A673 (cell line): ENCODE results near the gene SLC25A45. TPM values are rescaled to one million over a fixed set of nuclear protein-coding genes. Genes with fewer than 3 reads are reported as not detected.

Source experiments
- BruUV-seq: library from RNA; stranded (reverse); fragments of 400-500 nt; replicated peaks from 2 replicates; lab custom pipeline; 2021; lab: Mats Ljungman, UMichigan
- CTCF ChIA-PET: fragments of 300-600 bp; sonication (Branson Sonifier 250); formaldehyde crosslinking; loops from one replicate; lab custom pipeline; 2022; ENCODE audit warnings: antibody characterized with exemption; lab: Charles Lee
- POLR2A ChIA-PET: fragments of 300-600 bp; sonication (Branson Sonifier 250); formaldehyde crosslinking; loops from one replicate; lab custom pipeline; 2022; ENCODE audit warnings: antibody characterized with exemption; ENCODE audit not compliant: low non-redundant PET; lab: Charles Lee
- DNase-seq: peaks from one replicate; pipeline ENCODE4 v3.0.0-alpha.2; 2015; ENCODE audit warnings: low spot score
- H3K27ac ChIP-seq: fragments of 200-600 bp; sonication (generic); 2 replicates; pipeline ENCODE4 v1.5.1; 2016; ENCODE audit warnings: mixed run types, low read depth, mild to moderate bottlenecking, mixed read lengths, antibody characterized with exemption, low read length; ENCODE audit not compliant: poor library complexity, severe bottlenecking
- H3K27me3 ChIP-seq: fragments of 200-600 bp; sonication (generic); replicated peaks from 2 replicates; pipeline ENCODE4 v1.6.1; 2017; ENCODE audit warnings: mixed run types, low read depth, mild to moderate bottlenecking, mixed read lengths, antibody characterized with exemption, low read length; ENCODE audit not compliant: insufficient read depth, poor library complexity
- H3K36me3 ChIP-seq: fragments of 200-600 bp; sonication (generic); 2 replicates; pipeline ENCODE4 v1.6.1; 2016; ENCODE audit warnings: mixed run types, mild to moderate bottlenecking, mixed read lengths, antibody characterized with exemption, low read length; ENCODE audit not compliant: insufficient read depth, poor library complexity, severe bottlenecking
- H3K4me1 ChIP-seq: fragments of 200-600 bp; sonication (generic); 2 replicates; pipeline ENCODE4 v1.6.1; 2017; ENCODE audit warnings: mixed run types, mild to moderate bottlenecking, mixed read lengths, antibody characterized with exemption, low read length; ENCODE audit not compliant: insufficient read depth, poor library complexity, severe bottlenecking
- H3K4me3 ChIP-seq: fragments of 200-600 bp; sonication (generic); 2 replicates; pipeline ENCODE4 v1.5.1; 2016; ENCODE audit warnings: low read depth, mixed run types, mild to moderate bottlenecking, mixed read lengths, low read length; ENCODE audit not compliant: poor library complexity, severe bottlenecking
- H3K9me3 ChIP-seq: fragments of 200-600 bp; sonication (generic); 2 replicates; pipeline ENCODE4 v1.6.1; 2016; ENCODE audit warnings: mixed run types, low read depth, mild to moderate bottlenecking, mixed read lengths, antibody characterized with exemption, low read length; ENCODE audit not compliant: poor library complexity, severe bottlenecking
- CTCF ChIP-seq: fragments of 300-800, 200-600 bp; sonication (generic); conservative IDR thresholded peaks from 2 replicates; pipeline ENCODE4 v1.5.1; 2017; ENCODE audit warnings: low read depth, mild to moderate bottlenecking, antibody characterized with exemption, low read length, moderate library complexity, mixed read lengths
- EZH2 ChIP-seq: fragments of 200-600 bp; sonication (generic); IDR thresholded peaks from 2 replicates; pipeline ENCODE4 v1.6.1; 2017; ENCODE audit warnings: borderline replicate concordance, low read depth, mild to moderate bottlenecking, mixed read lengths, antibody characterized with exemption, low read length; ENCODE audit not compliant: poor library complexity, severe bottlenecking
- intact Hi-C: fragments of 100-400 bp; cut with micrococcal nuclease; formaldehyde crosslinking; loops from one replicate; pipeline ENCODE4 v1.10.0; 2022; ENCODE audit not compliant: unreplicated experiment
- total RNA-seq: library from RNA; stranded (reverse); gene quantifications from 2 replicates; pipeline ENCODE4 v1.2.3, GENCODE V29; 2021

Gene SLC25A45
- total RNA-seq, 1 experiment from 2014 or later, result 5.3 TPM

- ChIA-PET POLR2A (no interaction called here), CTCF (no interaction called here)
- Histone ChIP-seq H3K4me1 (no peaks in the 10 kb centered on the region), H3K4me3 (peak overlapping the region; percentile 71), H3K27me3 (no peaks in the 10 kb centered on the region), H3K36me3 (peaks cover 31% of the 10 kb centered on the region), H3K27ac (peak overlapping the region; percentile 55), H3K9me3 (no peaks in the 10 kb centered on the region)
- no TSS peak for BruUV-seq
- TF ChIP-seq EZH2 (no peak), CTCF (no peak)
- DNase-seq, result no peak
- intact Hi-C loops, result no loop called here
These were observed 27.3 kb downstream of the SLC25A45 start for GRCh38 chr11:65355013-65355775.

GRCh38 chr11:65354265-65355012 is 28.0 kb downstream of the SLC25A45 start, which contains the start of gene TIGD3:
TIGD3 (plus strand) TSS chr11:65354751; CDS start chr11:65355809, 1,058 bp downstream.
- peak within 1 kb of the TSS; percentile 71 for H3K4me3 ChIP-seq
- no TSS peak for BruUV-seq
- peak; percentile 99 for DNase-seq
- intact Hi-C loops, result no loop called here
- ChIA-PET CTCF (no interaction called here), POLR2A (interaction anchor here (0.7 kb wide), 1 partner anchor 122 kb away, joined by 10 read pairs; no protein-coding TSS in a partner anchor)
- no peaks in the 10 kb centered on the region for H3K9me3 ChIP-seq
- TF ChIP-seq EZH2, result no peak
- TF ChIP-seq CTCF, result no peak
- peaks cover 38% of the 10 kb centered on the region for H3K36me3 ChIP-seq
- no peaks in the 10 kb centered on the region for H3K4me1 ChIP-seq
- H3K27me3 ChIP-seq, result no peaks in the 10 kb centered on the region
- H3K27ac ChIP-seq, result peak within 1 kb of the TSS; percentile 55

- TF ChIP-seq EZH2 (no peak), CTCF (no peak)
- no peaks in the 10 kb centered on the region for H3K4me1 ChIP-seq
- no peak for DNase-seq
- no TSS peak for BruUV-seq
- POLR2A ChIA-PET, result interaction anchor here (0.7 kb wide), 1 partner anchor 122 kb away, joined by 10 read pairs; no protein-coding TSS in a partner anchor
- H3K9me3 ChIP-seq, result no peaks in the 10 kb centered on the region
- intact Hi-C loops, result no loop called here
- peak overlapping the region; percentile 71 for H3K4me3 ChIP-seq
- H3K27ac ChIP-seq, result no peak overlapping the region
- CTCF ChIA-PET, result no interaction called here
- peaks cover 42% of the 10 kb centered on the region for H3K36me3 ChIP-seq
- H3K27me3 ChIP-seq, result no peaks in the 10 kb centered on the region
These were observed 28.6 kb downstream of the SLC25A45 start for GRCh38 chr11:65353900-65354264.
